ENCODE measurements around the gene SLC30A2.

The SLC30A2 gene

DNA sequence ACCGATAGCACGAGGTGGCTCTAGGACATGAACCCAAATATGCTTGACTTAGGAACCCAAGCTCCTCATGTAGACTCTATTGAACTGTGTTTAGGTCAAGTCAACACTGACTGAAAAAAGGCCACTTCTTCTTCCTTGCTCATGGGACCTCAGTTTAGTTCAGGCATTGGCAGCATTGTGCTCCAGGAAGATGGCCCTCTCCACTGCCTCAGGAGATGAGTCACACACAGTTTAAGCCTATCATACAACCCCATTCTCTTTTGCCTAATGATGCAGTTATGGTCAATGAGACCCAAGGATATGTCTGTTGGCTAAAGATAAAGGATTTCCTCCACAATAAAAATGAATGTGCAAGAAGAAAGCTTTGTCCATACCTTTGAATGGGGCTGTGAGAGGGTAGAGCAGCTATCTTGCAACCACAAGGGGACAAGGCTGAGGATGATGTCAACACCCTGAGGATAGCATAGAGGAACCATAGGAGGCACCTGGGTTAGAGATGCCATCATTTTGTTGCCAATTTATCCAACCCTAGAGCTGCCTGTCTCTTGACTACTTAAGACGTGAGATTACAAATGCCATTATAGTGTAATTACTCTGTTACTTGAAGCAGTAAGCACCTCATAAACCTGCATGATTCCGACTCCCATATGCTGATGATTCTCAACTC lies 24.5 kb upstream of the SLC30A2 start:
- H3K4me1 ChIP-seq (ENCODE audit: control insufficient read depth, insufficient read depth, low read length, poor library complexity, severe bottlenecking) = peaks cover 1% of the 10 kb centered on the region
- no peaks in the 10 kb centered on the region for H3K9me3 ChIP-seq (ENCODE audit: control insufficient read depth, low read length)
- H3K27me3 ChIP-seq (replicated peaks; ENCODE audit: control insufficient read depth, insufficient read depth, low read length, poor library complexity, severe bottlenecking) = peaks cover 5% of the 10 kb centered on the region
- DNase-seq = no peak
- no peak overlapping the region for H3K4me3 ChIP-seq (ENCODE audit: insufficient read depth, low read depth, low read length, poor library complexity, severe bottlenecking)
- H3K27ac ChIP-seq (ENCODE audit: insufficient read depth, low read length, poor library complexity, severe bottlenecking) = no peak overlapping the region
- no peaks in the 10 kb centered on the region for H3K36me3 ChIP-seq (ENCODE audit: control insufficient read depth, insufficient read depth, low read length)

DNA sequence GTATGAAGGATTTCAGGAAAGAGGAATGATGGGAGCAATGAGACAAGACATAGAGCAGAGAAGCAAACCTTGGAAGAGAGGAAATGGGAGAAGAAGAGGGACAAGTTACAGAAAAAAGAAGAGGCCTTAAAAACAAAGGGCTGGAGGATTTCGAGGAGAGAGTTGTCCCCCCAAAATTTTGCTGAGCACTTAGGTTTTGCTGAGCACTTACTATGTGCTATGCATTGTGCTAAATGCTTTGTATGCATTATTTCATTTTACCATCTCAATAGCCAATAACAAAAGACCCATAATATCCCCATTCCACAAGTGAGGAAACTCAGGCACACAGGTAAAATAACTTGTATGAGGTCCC lies 24.0 kb upstream of the SLC30A2 start:
- no peak overlapping the region for H3K4me3 ChIP-seq (ENCODE audit: insufficient read depth, low read depth, low read length, poor library complexity, severe bottlenecking)
- no peaks in the 10 kb centered on the region for H3K9me3 ChIP-seq (ENCODE audit: control insufficient read depth, low read length)
- H3K36me3 ChIP-seq (ENCODE audit: control insufficient read depth, insufficient read depth, low read length) = no peaks in the 10 kb centered on the region
- no peak overlapping the region for H3K27ac ChIP-seq (ENCODE audit: insufficient read depth, low read length, poor library complexity, severe bottlenecking)
- no peak for DNase-seq
- H3K27me3 ChIP-seq (replicated peaks; ENCODE audit: control insufficient read depth, insufficient read depth, low read length, poor library complexity, severe bottlenecking) = peaks cover 5% of the 10 kb centered on the region
- H3K4me1 ChIP-seq (ENCODE audit: control insufficient read depth, insufficient read depth, low read length, poor library complexity, severe bottlenecking) = no peaks in the 10 kb centered on the region

DNA sequence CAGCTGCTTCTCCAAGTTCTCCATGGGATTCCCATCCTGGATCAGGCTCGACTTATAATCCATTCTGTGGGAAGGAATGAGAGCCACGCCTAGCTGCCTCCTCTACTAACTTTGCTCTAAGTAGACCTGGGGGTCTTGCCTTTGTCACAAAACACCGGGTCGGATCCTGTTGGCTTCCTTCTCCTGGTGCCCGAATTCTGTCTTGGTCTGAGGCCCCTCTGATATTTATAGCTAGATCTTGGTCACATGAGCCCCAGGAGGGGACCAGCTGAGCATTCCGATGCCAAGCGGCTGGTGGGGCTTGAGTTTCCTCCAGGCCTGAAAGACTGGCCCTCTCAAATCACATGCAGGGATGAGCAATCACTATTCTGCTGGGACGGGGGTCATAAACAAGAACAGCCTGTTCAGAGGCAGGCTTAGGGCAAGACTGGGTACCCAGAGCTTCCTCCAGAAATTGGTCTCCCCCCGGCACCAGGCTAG lies 21.6 kb upstream of the SLC30A2 start, which contains the start of gene TRIM63:
Gene TRIM63 (minus strand): TSS at position 199 of the 480 bp plus-strand sequence. CDS start 136 bp downstream, at position 63.
- H3K27me3 ChIP-seq (replicated peaks; ENCODE audit: control insufficient read depth, insufficient read depth, low read length, poor library complexity, severe bottlenecking) = peaks cover 5% of the 10 kb centered on the region
- H3K4me3 ChIP-seq (ENCODE audit: insufficient read depth, low read depth, low read length, poor library complexity, severe bottlenecking) = no peak within 1 kb of the TSS
- no peaks in the 10 kb centered on the region for H3K4me1 ChIP-seq (ENCODE audit: control insufficient read depth, insufficient read depth, low read length, poor library complexity, severe bottlenecking)
- no peaks in the 10 kb centered on the region for H3K36me3 ChIP-seq (ENCODE audit: control insufficient read depth, insufficient read depth, low read length)
- no peaks in the 10 kb centered on the region for H3K9me3 ChIP-seq (ENCODE audit: control insufficient read depth, low read length)
- no peak for DNase-seq
- no peak within 1 kb of the TSS for H3K27ac ChIP-seq (ENCODE audit: insufficient read depth, low read length, poor library complexity, severe bottlenecking)

DNA sequence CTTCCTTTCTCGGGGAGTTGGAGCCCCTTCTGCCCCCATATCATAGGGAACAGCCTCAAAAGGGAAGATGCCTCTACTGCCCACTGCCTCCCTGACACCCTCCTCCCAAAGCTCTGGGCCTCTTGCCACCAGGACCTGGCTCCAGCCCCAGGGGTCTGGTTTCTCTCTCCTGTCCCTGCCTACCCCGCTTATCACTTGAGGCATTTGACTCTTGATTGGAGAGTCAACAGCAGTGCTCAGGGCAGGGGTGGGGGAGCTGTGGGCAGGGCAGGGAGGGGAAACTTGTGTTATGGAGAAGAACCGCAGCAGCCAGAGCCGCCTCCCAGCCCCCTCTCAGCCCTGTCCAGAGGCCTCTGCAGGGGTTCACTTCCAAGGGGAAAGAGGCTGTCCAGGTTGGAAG lies 20.9 kb upstream of the SLC30A2 start:
- Histone ChIP-seq H3K9me3 (ENCODE audit: control insufficient read depth, low read length) (no peaks in the 10 kb centered on the region), H3K27me3 (replicated peaks; ENCODE audit: control insufficient read depth, insufficient read depth, low read length, poor library complexity, severe bottlenecking) (no peaks in the 10 kb centered on the region), H3K4me3 (ENCODE audit: insufficient read depth, low read depth, low read length, poor library complexity, severe bottlenecking) (no peak overlapping the region), H3K4me1 (ENCODE audit: control insufficient read depth, insufficient read depth, low read length, poor library complexity, severe bottlenecking) (no peaks in the 10 kb centered on the region), H3K36me3 (ENCODE audit: control insufficient read depth, insufficient read depth, low read length) (no peaks in the 10 kb centered on the region), H3K27ac (ENCODE audit: insufficient read depth, low read length, poor library complexity, severe bottlenecking) (no peak overlapping the region)
- DNase-seq = no peak

DNA sequence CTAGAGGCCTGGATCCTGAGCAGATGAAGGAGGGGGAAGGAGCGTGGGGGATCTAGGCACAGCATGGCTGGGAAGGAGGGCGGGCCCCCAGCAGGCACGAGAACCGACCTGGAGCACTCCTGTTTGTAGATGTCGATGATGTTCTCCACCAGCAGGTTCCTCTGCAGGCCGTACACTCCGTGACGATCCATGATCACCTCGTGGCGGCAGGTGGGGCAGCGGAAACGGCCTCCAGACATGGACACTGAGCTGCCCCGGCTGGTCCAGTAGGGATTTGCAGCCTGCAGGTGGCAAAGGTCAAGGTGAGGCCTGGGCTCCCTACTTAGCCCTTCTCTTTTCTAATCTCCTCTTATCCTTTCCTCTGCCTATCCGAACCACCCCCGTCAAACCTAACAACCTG lies 20.2 kb upstream of the SLC30A2 start:
- H3K4me3 ChIP-seq (ENCODE audit: insufficient read depth, low read depth, low read length, poor library complexity, severe bottlenecking) = no peak overlapping the region
- H3K27ac ChIP-seq (ENCODE audit: insufficient read depth, low read length, poor library complexity, severe bottlenecking) = no peak overlapping the region
- H3K27me3 ChIP-seq (replicated peaks; ENCODE audit: control insufficient read depth, insufficient read depth, low read length, poor library complexity, severe bottlenecking) = no peaks in the 10 kb centered on the region
- no peaks in the 10 kb centered on the region for H3K9me3 ChIP-seq (ENCODE audit: control insufficient read depth, low read length)
- no peak for DNase-seq
- H3K36me3 ChIP-seq (ENCODE audit: control insufficient read depth, insufficient read depth, low read length) = no peaks in the 10 kb centered on the region
- H3K4me1 ChIP-seq (ENCODE audit: control insufficient read depth, insufficient read depth, low read length, poor library complexity, severe bottlenecking) = no peaks in the 10 kb centered on the region

DNA sequence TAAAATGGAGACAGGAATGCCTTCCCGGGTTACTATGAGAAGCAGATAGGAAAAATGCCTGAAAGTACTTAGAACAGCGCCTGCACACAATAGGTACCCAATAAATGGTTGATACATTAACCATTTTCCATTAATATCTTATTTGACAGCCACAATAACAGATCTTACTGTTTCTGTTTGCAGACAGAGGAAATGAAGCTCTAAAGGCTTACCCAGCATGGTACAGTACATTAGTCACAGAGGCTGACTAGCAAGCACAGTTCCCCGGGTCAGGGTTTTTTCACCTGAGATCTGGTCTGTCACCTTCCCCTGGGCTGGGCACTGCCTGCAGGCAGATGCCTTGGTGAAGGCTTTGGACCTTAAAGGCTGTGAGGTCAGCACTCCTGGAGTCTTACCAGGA lies 18.6 kb upstream of the SLC30A2 start:
- DNase-seq = no peak
- Histone ChIP-seq H3K4me3 (ENCODE audit: insufficient read depth, low read depth, low read length, poor library complexity, severe bottlenecking) (no peak overlapping the region), H3K27me3 (replicated peaks; ENCODE audit: control insufficient read depth, insufficient read depth, low read length, poor library complexity, severe bottlenecking) (no peaks in the 10 kb centered on the region), H3K27ac (ENCODE audit: insufficient read depth, low read length, poor library complexity, severe bottlenecking) (no peak overlapping the region), H3K4me1 (ENCODE audit: control insufficient read depth, insufficient read depth, low read length, poor library complexity, severe bottlenecking) (no peaks in the 10 kb centered on the region), H3K9me3 (ENCODE audit: control insufficient read depth, low read length) (no peaks in the 10 kb centered on the region), H3K36me3 (ENCODE audit: control insufficient read depth, insufficient read depth, low read length) (no peaks in the 10 kb centered on the region)

DNA sequence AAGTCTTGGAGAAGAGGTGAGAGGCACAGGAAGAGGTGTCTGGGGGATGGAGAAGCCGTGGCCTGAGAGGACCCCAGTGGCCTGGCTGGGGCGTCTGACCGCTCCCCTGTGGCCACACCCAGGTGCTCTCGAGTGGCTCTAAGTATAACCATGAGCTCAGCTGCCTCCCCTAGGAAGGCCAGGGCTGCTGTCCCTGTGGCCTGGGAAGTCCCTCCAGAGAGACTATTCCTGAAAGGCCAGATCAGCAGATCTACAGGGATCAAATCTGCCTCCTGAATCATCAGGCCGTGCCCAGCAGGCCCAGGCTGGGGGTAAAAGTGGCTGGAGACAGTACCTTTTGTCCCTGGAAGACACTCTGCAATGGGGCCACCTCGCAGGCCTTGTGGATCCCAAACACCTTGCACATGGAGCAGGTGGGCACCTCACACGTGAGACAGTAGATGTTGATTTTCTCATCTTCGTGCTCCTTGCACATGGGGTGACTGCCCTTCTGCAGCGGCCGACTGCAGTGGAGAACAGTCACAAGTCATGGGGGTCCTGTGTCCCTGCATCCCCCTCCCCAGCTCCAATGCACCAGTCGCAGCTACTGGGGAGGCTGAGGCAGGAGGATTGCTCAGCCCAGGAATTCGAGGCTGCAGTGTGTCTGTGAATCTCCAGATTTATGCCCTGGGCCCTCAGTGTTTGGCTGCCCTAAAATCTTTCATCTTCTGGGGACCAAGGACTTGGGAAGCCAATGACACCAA lies 15.1 kb upstream of the SLC30A2 start:
- no peak overlapping the region for H3K4me3 ChIP-seq (ENCODE audit: insufficient read depth, low read depth, low read length, poor library complexity, severe bottlenecking)
- no peaks in the 10 kb centered on the region for H3K36me3 ChIP-seq (ENCODE audit: control insufficient read depth, insufficient read depth, low read length)
- H3K27me3 ChIP-seq (replicated peaks; ENCODE audit: control insufficient read depth, insufficient read depth, low read length, poor library complexity, severe bottlenecking) = no peaks in the 10 kb centered on the region
- H3K9me3 ChIP-seq (ENCODE audit: control insufficient read depth, low read length) = no peaks in the 10 kb centered on the region
- no peaks in the 10 kb centered on the region for H3K4me1 ChIP-seq (ENCODE audit: control insufficient read depth, insufficient read depth, low read length, poor library complexity, severe bottlenecking)
- DNase-seq = no peak
- H3K27ac ChIP-seq (ENCODE audit: insufficient read depth, low read length, poor library complexity, severe bottlenecking) = no peak overlapping the region

DNA sequence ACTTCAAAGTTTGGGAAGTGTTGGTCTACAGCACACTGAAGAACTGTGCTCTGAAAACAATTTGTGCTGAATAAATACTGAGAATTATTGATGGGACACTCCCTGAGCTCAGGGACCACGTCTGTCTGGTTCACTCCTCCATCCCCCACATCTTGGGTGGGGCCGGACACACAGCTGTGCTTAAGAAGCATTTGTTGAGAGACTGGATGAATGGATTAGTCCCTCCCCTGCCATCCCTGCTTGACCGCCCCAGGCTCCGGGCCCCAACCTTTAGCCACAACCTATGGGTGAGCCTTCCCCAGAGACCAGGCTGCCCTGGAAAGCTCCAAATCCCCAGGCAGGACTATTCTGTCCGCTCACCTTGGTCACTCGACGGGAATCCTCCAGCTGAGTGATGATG lies 14.0 kb upstream of the SLC30A2 start:
- H3K9me3 ChIP-seq (ENCODE audit: control insufficient read depth, low read length) = no peaks in the 10 kb centered on the region
- H3K4me3 ChIP-seq (ENCODE audit: insufficient read depth, low read depth, low read length, poor library complexity, severe bottlenecking) = no peak overlapping the region
- no peak overlapping the region for H3K27ac ChIP-seq (ENCODE audit: insufficient read depth, low read length, poor library complexity, severe bottlenecking)
- DNase-seq = no peak
- no peaks in the 10 kb centered on the region for H3K27me3 ChIP-seq (replicated peaks; ENCODE audit: control insufficient read depth, insufficient read depth, low read length, poor library complexity, severe bottlenecking)
- H3K36me3 ChIP-seq (ENCODE audit: control insufficient read depth, insufficient read depth, low read length) = no peaks in the 10 kb centered on the region
- H3K4me1 ChIP-seq (ENCODE audit: control insufficient read depth, insufficient read depth, low read length, poor library complexity, severe bottlenecking) = no peaks in the 10 kb centered on the region

DNA sequence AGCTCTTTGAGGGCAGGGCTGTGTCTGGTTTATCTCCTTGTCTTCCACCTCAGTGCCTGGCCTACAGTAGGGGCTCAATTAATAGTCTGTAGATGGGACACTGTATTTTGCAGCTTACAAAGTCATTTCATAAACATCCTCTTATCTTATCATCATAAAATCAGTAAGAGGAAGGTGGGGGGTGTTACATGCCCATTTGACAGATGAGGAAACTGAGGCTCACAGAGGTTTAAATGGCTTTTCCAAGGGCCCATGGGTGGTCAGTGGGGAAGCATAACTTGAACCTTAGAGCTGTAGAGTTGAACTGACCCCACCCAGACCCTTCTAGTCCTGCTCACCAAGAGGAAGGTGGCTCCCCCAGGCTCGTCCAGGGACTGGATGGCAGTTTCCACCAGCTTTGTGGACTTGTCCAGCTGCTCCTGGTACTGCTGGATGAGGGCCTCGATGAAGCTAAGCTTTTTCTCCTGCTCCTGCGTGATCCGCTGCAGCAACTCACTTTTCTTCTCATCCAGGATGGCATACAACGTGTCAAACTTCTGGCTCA lies 12.2 kb upstream of the SLC30A2 start:
- DNase-seq = no peak
- H3K27ac ChIP-seq (ENCODE audit: insufficient read depth, low read length, poor library complexity, severe bottlenecking) = no peak overlapping the region
- H3K9me3 ChIP-seq (ENCODE audit: control insufficient read depth, low read length) = no peaks in the 10 kb centered on the region
- no peaks in the 10 kb centered on the region for H3K4me1 ChIP-seq (ENCODE audit: control insufficient read depth, insufficient read depth, low read length, poor library complexity, severe bottlenecking)
- H3K4me3 ChIP-seq (ENCODE audit: insufficient read depth, low read depth, low read length, poor library complexity, severe bottlenecking) = no peak overlapping the region
- H3K36me3 ChIP-seq (ENCODE audit: control insufficient read depth, insufficient read depth, low read length) = no peaks in the 10 kb centered on the region
- no peaks in the 10 kb centered on the region for H3K27me3 ChIP-seq (replicated peaks; ENCODE audit: control insufficient read depth, insufficient read depth, low read length, poor library complexity, severe bottlenecking)

DNA sequence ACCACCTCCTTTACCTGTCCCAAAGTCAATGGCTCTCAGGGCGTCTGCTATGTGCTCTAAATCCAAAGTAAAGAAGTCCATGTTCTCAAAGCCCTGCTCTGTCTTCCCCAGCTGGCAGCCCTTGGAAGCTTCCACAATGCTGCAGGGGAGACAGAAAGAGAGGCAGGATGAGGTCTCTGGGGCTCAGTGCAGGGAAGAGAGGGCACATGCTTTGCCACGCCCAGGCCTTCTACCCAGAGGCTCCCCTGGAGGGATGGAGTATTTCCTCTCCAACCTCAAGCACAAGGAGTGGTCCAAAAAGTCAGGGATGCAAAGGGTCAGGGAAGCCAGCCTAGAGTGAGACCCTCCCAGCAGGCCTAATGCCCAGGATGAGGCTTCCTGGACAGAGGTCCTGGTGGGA lies 11.3 kb upstream of the SLC30A2 start:
- Histone ChIP-seq H3K27me3 (replicated peaks; ENCODE audit: control insufficient read depth, insufficient read depth, low read length, poor library complexity, severe bottlenecking) (no peaks in the 10 kb centered on the region), H3K27ac (ENCODE audit: insufficient read depth, low read length, poor library complexity, severe bottlenecking) (no peak overlapping the region), H3K4me3 (ENCODE audit: insufficient read depth, low read depth, low read length, poor library complexity, severe bottlenecking) (no peak overlapping the region), H3K9me3 (ENCODE audit: control insufficient read depth, low read length) (no peaks in the 10 kb centered on the region), H3K4me1 (ENCODE audit: control insufficient read depth, insufficient read depth, low read length, poor library complexity, severe bottlenecking) (no peaks in the 10 kb centered on the region), H3K36me3 (ENCODE audit: control insufficient read depth, insufficient read depth, low read length) (no peaks in the 10 kb centered on the region)
- DNase-seq = no peak

All from effector memory CD4-positive, alpha-beta T cell (primary cell).